H54 (cell line): ENCODE results near the gene SCO1.
A peak's percentile ranks its signal among the peaks of the same experiment; 100 is the strongest.
"Not testable (repeated sequence)": the region's sequence is repeated elsewhere in the genome, so short reads cannot be mapped to it uniquely, and the experiment has no call there.

ENCODE experiments used
- DNase-seq: peaks from one replicate; pipeline ENCODE4 v3.0.0; 2011; ENCODE audit warnings: low spot score, mixed read lengths; ENCODE audit not compliant: insufficient read length
- FAIRE-seq: peaks from 3 replicates; lab custom pipeline; 2011; peaks lifted over from hg19 to GRCh38; lab: Jason Lieb, UNC
- POLR2A ChIP-seq: IDR thresholded peaks from 2 replicates; pipeline ENCODE4 v1.6.1; 2011; ENCODE audit warnings: low read depth, mild to moderate bottlenecking, low read length

The SCO1 gene

GRCh38 chr17:10698096-10698818, 924 bp upstream of the SCO1 start:
- no peak for TF ChIP-seq POLR2A
- DNase-seq (no peak), FAIRE-seq (no peak)

DNA sequence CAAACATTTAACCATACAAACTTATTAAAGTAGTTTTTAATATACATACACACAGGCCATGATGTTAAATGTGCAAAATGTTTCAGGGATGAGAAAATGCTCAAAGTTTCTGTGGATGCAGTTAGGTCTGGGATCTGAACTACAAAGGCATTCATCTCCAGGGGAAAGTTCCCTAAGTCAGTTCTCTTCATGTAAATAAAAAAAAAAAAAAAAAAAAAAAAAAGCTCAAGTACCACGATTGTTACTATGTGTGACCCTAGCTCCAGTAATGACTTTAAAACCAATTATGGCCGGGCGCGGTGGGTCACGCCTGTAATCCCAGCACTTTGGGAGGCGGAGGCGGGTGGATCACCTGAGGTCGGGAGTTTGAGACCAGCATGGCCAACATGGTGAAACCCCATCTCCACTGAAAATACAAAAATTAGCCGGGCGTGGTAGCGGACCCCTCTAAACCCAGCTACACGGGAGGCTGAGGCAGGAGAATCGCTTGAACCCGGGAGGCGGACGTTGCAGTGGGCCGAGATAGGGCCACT, 1.4 kb downstream of the SCO1 start:
- not testable (repeated sequence) for FAIRE-seq

DNA sequence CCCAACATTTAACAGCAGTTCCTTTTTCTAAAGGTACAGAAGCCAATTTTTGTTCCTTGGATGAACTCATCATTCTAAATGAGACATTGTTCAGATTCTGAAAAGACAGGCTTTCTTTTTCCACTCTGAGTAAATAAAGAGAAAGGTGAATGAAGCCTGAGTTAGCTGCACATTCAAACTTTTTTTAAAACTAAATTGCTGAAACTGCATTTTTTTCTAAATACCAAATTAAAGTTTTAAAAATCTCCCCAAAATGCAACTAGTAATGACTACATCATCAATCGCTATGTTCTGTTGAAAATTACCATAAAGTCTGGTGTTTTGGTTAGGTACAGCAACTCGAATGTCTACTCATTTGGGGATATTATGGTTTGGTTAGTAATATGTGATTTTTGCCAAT, 9.8 kb downstream of the SCO1 start:
- FAIRE-seq (no peak), DNase-seq (no peak)
- TF ChIP-seq POLR2A: no peak

More for the DNA sequence above, 1.4 kb downstream of the SCO1 start:
- not testable (repeated sequence) for DNase-seq

GRCh38 chr17:10683853-10684252, 13.5 kb downstream of the SCO1 start:
- FAIRE-seq: no peak
- TF ChIP-seq POLR2A: no peak
- no peak for DNase-seq

DNA sequence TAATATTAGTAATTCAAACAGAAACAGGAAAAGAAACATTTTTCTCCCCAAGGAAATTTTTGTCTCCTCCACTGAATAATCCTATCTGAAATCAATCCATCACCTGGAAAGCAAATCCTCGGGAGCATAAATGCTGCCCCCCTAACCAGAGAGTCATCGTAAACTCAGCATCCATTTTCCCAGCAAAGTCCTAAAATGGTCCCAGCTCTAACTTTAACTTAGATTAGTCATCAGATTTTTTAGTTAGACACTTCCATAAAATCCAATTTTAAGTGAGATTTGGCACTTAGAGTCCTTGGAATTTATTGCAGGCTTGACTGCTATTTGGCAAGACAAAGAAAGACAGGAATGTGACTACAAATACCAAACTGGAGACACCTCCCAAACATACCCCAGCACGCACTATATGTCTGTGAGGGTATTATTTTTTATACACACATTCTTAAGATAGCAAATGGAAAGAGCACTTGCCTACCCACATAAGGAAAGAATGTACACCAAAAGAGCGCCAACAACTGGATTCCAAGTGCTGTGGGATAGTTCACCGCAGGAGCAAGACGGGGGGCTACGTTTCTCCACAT, 15.4 kb downstream of the SCO1 start:
- no peak for TF ChIP-seq POLR2A
- FAIRE-seq (no peak), DNase-seq (no peak)

DNA sequence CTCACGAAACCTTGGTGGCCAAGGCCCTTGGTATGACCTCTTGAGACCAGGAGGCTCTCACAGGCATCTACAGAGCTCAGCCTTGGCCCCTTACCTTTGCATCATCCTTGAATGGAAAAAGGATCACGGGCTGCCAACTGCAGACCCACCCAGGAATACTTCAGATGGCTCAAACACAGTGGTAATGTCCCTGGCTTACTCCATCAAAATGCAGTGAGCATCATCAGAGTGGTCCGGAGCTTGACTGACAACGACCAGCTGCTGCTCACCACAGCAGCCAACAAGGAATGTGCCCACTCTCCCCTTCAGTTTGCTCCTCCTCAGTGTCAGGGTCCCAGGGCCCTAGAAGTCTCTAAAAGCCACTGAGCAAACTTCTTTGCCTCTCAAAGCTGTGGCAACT, 22.6 kb downstream of the SCO1 start:
- no peak for TF ChIP-seq POLR2A
- DNase-seq: no peak
- FAIRE-seq: no peak

DNA sequence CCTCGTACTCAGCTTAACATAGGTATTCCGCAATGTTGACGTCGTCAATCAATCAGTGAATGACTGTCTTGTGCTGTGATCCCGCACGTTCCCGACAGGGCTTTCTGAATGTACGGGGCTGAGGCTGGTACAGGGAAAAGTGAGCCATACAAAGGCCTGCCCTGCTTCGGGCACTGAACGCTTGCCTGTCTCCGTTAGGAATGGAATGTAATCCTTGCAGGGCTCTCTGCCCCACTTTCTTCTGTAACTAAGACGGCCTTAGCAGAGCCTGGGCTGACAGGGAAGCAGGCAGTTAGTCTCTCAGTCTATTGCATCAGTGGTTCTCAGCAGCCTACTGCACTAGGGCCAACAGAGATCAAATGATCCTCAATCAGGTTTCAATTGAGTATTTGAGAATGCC, 24.0 kb downstream of the SCO1 start:
- FAIRE-seq (no peak), DNase-seq (no peak)
- no peak for TF ChIP-seq POLR2A

- FAIRE-seq (no peak), DNase-seq (peak; percentile 15)
- no peak for TF ChIP-seq POLR2A
These were observed 28.6 kb downstream of the SCO1 start for GRCh38 chr17:10668775-10669174.

- TF ChIP-seq POLR2A: no peak
These were observed 30.4 kb downstream of the SCO1 start for GRCh38 chr17:10666906-10667305.

GRCh38 chr17:10664571-10664970, 32.8 kb downstream of the SCO1 start:
- FAIRE-seq: no peak

More at GRCh38 chr17:10666906-10667305, 30.4 kb downstream of the SCO1 start:
- no peak for FAIRE-seq
- DNase-seq: no peak

DNA sequence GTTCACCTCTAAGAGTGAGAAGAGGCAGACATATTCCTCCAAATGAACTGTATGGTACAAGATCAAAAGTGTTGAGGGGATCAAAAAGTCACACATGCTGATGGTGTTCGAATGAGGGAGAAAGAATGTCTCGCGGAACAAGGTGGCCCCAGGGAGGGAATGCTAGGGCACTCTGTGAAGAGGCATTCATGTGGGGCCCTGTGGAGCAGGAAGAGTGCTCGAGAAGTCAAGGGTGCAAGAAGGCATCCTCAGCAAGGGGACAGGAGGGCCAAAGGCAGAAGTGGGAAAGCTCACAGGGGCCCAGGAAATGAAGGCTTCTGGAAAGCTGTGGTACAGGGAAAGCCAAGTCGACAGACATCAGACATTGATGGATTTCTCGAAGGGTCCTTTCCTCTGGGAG, 34.1 kb downstream of the SCO1 start:
- DNase-seq (no peak), FAIRE-seq (no peak)
- no peak for TF ChIP-seq POLR2A

More at GRCh38 chr17:10664571-10664970, 32.8 kb downstream of the SCO1 start:
- no peak for TF ChIP-seq POLR2A
- no peak for DNase-seq

- TF ChIP-seq POLR2A: no peak
- FAIRE-seq: no peak
- no peak for DNase-seq
These were observed 35.9 kb downstream of the SCO1 start for GRCh38 chr17:10661437-10661836.

- FAIRE-seq: no peak
These were observed 39.5 kb downstream of the SCO1 start for GRCh38 chr17:10657879-10658278.

GRCh38 chr17:10657148-10657547, 40.2 kb downstream of the SCO1 start, which contains the start of gene MYH3:
Gene MYH3, minus strand, starts transcription at chr17:10657309. Its CDS starts 2,245 bp downstream, at chr17:10655064.
- no peak for FAIRE-seq
- no peak for DNase-seq

More at GRCh38 chr17:10657879-10658278, 39.5 kb downstream of the SCO1 start:
- no peak for TF ChIP-seq POLR2A
- no peak for DNase-seq

GRCh38 chr17:10653987-10654386, 43.3 kb downstream of the SCO1 start:
- DNase-seq (no peak), FAIRE-seq (no peak)
- no peak for TF ChIP-seq POLR2A

More at GRCh38 chr17:10657148-10657547, 40.2 kb downstream of the SCO1 start, which contains the start of gene MYH3:
- no peak for TF ChIP-seq POLR2A
